Measurements from ENCODE around the gene S100A11.

Gene S100A11

DNA sequence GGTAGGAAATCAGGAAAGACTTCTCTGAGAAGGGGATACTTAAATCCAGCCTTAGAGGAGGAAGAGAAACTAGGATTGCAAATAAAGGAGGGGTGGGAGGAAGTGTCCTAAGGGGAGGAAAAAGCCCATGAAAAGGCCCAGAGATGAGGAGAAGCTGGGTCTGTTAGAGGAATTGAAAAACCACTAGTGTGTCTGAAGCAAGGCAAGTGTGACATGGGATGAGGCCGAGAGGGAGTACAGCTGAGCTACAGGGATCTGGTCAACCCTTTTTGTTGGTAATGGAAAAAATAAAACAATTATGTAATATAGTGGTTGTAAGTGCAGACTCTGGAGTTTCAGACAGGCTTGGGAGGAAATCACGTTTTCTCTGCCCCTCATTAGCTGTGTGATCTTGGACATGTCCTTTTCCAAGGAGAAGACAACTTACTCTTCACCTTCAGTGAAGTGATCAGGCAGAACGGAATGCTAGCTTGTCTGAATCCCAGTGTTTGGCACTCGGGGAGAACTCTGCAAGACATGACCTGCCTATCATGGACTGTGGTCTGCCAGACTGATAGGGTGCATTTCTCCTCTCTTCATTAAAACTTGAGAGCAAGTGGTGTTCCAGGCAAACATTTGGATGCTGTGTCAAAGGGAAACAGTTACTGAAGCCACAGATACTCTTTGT is 35.7 kb downstream of the S100A11 start:
- DNase-seq = no peak

DNA sequence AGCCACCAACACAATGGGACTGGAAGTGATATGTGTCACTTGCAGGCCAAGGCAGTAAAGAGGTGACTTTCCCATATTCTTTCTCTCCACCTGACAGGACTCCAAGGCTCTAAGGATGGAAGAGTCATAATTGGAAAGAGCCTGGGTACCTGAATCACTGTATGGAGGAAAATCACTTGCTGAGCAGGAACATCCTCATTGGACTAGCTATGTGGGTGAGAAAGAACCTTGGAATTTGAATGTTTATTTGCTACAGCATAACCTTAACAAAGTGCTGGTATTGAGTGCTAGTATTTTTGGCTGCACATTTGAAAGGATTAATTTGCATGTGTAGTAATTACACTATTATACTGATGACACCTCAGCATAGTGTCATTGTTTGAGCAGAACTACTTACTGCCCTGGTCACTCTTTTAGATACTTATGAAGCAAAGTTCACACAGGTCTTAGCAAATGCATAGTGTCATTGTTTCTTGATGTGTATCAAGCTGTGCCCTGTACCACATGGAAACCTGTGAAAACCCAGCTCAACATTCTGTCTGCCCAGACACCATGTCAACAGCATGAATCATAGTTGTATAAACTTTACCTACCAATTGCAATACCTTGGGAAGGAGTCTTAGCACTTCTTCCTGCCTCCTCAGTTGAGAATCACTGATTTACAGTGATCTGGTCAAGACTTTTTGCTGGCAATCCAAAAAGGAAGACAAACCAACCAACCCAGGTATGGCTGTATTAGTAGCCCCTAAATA is 38.0 kb downstream of the S100A11 start:
- no peak for DNase-seq

GRCh38 chr1:151997284-151997570 is 39.6 kb downstream of the S100A11 start:
- no peak for DNase-seq

DNA sequence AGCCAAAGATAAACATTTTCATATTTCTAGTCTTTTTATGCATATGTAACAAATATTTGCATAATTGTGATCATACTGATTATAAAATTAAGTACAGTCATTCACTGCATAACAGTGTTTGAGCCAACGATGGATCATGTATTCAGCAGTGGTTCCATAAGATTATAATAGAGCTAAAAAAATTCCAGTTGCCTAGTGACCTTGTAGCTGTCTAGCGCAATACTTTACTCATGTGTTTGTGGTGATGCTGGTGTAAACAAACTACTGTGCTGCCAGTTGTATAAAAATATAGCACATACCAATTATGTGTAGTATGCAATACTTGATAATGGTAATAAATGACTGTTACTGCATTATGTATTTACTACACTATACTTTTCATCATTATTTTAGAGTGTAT is 41.0 kb downstream of the S100A11 start:
- no peak for DNase-seq

DNA sequence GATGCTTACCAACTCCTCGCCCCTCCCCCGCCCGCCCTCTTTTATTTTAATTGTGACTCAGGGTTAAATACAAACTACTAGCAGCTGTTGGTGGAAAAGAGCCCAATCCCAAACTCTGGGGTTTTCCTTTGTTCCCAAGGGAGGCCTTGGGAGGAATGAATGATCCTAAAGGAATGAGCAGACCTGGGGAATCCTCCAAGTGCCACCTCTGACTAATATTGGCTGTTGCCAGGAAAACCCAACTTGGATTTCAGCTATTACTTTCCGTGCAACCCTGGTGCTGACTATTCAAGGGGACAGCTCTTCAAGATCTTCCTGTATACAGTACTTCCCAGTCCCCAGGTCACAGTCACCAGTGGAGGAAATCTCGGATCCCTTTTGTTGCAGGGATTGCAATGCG is 41.8 kb downstream of the S100A11 start:
- no peak for DNase-seq

DNA sequence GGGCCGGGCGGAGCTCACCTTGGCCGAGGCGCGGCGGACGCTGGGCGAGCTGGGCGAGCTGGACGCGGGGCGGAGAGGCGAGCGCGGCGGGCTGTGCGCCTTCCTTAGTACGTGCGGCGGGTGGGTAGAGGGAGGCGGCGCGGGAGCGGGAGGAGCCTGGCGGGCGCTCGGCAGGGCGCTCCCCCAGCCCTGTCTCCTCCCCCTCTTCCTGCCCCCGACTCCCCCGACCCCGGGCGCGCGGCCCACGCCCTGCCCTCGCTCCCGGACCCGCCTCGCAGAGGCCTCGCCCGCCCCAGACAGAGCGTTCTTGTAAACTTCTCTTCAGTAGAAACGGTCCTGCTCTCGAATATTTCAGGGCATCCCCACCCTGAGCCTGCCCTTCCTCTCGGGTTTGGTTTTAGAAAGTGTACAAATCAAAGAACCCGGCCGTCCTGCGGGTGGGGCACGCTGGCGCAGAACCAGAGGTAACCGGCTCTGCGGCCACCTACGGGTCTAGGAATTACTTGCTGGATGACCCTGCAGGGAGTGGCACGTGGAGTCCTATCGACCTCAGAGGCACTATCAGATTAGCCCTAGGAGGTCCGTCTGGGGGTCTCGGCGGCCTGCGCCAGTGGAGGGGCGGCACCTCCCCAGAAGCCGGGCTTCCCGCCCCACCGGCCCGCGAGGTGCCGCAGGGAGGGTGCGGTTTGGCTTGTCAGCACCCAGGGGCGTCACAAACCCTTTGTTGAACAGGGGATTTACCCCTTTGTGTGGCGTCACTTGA is 42.9 kb downstream of the S100A11 start, which contains the start of gene S100A10:
S100A10 (minus strand) TSS at position 126 of the 763 bp plus-strand sequence. CDS start 7,629 bp downstream, outside the sequence.
- peak; percentile 90 for DNase-seq

GRCh38 chr1:151993084-151993733 is 43.6 kb downstream of the S100A11 start:
- peak; percentile 68 for DNase-seq

GRCh38 chr1:151992303-151993083 is 44.3 kb downstream of the S100A11 start:
- DNase-seq = peak; percentile 87

GRCh38 chr1:151991663-151992302 is 45.0 kb downstream of the S100A11 start:
- DNase-seq = no peak

GRCh38 chr1:151990856-151991198 is 46.0 kb downstream of the S100A11 start:
- peak; percentile 71 for DNase-seq

DNA sequence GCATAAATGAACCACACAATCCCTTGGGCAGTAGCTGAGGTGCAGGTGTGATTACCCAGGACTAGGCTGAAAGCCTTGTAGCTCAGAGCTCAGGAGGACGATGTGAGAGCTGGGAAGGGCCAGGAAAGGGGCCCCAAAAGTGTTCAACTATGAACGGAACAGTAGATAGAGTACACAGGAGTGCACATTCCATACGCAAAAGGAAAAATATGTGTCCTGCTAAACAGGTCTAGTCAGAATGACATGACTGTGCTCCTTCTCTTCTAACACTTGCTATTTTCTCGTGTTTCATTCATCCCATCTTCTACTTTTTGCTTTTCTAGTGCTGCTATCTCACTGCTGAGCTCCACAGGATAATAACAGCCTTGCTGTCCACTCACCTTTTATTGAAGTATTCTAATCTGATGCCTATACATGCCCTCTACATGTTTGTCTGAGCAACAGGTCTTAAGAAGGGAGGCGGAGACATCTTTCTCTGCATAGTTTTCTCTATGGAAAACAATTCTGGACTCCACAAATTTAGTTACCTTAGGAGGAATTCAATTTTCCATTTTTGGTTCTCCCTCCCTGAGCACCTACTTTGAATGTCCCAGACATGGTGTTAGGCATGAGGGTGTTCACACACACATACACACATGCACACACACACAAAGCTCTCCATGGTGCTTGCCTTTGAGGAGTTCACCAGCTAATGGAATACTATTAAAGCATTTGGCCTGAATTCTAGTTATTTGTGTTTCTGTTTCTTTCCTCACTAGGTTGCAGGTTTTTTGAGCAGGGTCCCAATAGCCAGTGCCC is 46.5 kb downstream of the S100A11 start:
- no peak for DNase-seq

DNA sequence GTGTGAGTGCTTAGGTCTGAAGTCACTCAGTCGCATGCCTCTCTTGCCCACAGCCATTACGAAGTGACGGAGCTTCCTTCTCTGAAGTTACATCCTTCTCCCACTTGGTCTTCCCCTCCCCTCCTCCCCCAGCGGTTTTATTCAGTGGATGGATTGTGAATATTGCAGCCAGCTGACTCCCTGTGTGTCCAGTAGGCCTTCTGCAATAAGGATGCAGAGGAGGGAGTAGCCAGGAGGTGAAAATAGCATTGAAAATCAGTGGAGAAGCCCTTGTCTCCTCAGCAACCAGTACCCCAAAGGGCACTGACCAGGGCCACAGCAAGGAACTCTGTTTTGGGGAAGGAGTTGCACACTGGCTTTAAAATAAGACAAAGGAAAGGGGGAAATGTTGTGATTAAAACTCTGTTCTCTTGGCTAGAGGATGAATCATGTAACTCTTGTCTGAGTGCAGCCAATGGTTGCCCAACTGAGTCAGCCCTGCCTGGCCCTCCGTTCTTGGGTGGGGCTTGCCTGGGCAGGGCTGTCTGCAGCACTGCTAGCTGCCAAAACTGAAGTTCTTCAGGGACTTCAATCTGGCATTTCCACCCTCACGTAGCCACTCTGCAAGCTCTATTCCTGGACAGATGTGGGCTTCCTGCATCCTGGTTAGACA is 47.5 kb downstream of the S100A11 start:
- no peak for DNase-seq

GRCh38 chr1:151988405-151988923 is 48.3 kb downstream of the S100A11 start:
- DNase-seq = no peak

GRCh38 chr1:151986501-151987190 is 50.2 kb downstream of the S100A11 start:
- DNase-seq = no peak

DNA sequence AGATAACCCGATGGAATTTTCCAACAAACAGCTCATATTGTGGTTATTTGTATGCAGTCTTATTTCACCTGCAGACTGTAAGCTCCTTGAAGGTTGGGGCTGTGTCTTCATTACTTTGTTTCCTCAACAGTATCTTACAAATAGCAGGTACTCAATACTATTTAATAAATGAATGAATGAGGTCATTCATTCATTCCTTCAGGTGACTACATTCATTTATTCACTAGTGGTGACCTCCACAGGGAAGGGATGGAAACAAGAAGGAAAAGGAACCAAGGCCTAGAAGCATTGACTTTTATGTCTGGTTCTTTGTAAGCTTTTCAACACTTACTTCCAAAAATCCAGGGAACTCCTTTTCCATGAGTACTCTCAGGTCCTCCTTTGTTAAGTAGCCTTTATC is 51.0 kb downstream of the S100A11 start:
- no peak for DNase-seq

DNA sequence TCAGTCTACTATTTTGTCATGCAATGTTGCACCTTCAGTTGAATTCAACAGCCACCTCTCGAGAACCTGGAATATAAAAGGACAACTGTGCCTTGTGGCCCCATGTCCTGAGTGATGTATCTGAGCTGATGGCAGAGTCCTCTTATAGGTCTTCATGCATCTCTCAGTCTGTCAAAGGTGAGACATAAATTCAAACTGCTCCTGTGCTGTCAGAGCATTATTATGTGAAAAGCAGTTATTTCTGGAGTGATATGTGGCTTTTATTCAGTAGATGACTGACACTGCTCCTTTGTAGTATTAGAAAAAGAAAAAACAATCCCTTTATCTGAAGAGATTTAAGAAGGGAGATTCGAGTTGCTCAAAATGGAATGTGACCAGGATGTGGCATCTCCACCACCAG is 51.5 kb downstream of the S100A11 start:
- DNase-seq = no peak

DNA sequence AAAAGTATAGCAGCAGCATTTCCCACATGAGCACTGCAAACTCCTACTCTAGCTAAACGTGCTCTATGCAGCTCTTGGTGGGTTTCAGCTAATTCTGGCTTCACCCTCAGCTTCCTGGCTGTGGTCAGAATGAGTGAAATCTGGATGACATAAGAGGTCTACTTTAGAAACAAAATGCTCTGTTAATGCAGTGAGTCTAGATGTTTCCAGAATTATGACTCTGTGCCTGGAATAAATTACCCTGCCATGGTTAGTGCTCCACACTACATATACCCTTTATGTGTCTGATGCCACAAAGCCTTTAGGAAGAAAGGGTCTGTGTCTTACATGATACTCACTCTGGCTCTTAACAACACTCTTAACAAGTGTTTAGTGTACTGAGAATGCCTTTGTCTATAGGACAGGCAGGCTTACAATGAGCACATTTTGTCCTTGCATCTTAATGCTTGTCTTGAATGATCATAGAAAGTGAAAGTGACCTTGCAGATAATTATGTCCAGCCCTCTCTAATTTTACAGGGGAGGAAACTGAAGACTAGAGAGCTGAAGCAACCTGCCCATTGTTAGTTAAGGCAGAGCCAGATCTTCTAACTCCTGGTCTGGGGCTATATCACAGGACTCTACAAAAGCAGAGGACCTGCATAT is 52.4 kb downstream of the S100A11 start:
- no peak for DNase-seq
